ENCODE measurements around the gene AIG1.
"Not testable (repeated sequence)": the region's sequence is repeated elsewhere in the genome, so short reads cannot be mapped to it uniquely, and the experiment has no call there.

AIG1 gene

DNA sequence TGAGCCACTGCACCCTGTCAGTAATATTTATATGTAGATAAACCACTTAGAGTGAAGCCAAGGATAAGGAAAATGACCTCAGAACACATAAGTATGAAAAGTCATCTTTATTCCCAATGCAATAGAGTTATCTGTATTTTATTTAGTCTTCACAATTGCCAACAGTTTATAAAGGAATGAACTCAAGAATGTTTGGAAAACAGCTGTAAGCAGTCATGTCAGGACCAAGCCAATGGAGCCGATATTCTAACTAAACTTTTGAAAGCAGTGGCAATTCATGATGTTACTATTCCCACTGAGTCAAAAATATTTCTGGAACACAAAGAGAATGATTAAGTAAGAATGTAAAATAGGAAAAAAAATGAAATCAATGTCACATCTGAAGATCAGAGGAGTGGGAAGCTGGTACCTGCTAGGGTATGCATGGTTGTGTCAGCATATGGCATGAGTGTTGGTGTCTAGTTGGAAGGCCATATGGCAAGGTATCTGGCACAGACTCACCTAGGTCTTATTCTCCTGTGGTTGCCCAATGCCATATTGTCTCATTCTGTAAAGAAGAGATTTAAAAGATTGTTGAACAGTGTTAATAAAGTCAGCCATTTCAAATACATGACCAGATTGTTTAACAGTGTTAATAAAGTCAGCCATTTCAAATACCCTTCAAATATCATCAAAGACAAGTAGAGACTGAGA, 271.6 kb downstream of the AIG1 start:
- DNase-seq (ENCODE audit: low read depth): no peak

DNA sequence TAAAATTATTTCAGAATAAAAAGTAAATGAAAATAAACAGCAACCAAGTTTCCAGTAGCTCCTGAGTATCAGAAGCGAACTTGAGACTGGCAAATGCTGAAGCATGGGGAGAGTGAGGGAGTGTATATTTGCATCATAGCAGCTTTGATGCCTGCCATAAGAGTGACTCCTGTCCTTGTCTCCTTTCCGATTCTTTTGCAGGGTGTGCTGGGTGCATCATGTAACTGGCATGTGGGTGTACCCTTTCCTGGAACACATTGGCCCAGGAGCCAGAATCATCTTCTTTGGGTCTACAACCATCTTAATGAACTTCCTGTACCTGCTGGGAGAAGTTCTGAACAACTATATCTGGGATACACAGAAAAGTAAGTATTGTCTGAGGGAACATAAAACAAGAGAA, 272.4 kb downstream of the AIG1 start:
- DNase-seq (ENCODE audit: low read depth): no peak

DNA sequence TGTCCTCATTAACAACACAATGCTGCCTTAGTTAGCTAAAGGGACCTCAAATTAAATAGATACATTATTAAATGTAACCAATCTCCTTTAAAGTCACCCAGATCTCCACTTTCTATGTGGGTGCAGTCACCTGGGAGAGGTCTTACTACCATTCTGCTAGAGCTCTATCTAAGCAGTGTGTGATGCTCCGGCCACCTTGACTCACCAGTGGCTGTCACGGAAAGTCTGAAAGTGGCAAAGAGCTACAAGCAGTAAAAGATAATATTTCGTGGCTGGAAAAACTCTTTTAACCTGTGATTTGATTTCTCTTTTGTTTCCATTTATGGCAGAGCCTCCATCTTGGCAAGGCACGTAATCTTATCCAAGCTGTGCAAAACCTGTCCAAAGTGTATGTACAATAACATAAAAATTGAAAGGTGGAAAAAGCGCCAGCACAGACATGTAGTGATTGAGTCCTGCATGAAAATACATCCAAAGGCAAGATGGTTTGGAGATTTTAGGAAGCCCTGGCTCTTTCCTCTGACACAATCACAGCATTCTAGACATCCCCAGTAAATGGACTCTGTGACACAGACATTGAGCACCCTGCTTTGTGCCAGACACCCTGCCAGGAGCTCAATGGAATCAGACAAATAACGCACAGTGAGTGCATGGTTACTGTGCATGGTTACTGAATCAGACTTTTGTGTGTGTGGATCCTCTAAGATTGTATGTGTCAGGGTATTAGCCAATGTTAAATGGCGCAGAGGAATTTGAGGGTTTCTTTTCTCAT, 273.2 kb downstream of the AIG1 start:
- no peak for DNase-seq (ENCODE audit: low read depth)

DNA sequence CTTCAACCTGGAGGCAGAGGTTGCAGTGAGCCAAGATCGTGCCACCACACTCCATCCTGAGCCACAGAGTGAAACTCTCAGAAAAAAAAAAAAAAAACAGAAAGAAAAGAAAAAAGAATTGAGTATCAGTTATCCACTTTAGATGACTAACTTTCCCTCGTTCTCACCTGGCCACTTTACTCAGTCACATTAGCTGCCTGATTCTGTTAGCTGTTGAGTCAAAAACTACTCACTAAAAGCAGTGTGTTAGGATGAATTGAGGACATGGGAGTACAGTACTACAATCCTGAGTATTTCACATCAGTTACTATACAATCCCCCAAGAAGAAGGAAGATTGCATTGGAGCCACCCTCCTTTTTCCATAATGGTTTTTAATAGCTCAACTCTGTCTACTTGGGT, 275.2 kb downstream of the AIG1 start:
- DNase-seq (ENCODE audit: low read depth): no peak

DNA sequence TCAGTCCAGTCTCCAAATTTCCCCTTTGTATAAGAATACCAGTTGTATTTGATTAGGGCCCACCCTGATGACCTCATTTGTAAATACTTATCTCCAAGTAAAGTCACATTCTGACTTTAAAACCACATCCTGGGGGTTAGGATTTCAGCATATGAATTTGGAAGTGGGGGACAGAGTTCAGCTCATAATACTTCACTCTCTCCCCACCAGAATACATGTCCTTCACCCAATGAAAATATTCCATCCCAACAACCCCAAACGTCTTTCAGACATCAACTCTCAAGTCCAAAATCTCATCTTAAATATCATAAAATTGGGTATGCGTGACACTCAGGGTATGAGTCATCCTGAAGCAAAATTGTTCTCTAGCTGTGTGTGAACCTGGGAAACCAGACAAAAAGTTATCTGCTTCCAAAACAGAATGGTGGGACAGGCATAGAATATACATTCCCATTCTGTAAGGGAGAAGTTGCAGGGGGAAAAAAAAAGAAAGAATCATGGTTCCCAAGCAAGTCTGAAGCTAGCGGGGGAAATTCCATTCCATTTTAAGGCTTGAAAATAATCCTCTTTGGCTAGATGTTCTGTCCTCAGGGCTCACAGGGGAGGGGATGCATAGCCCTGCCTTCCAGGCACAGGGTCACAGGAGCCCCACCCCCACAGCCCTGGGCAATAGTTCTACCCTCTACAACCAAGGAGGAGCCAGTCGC, 275.9 kb downstream of the AIG1 start:
- DNase-seq (ENCODE audit: low read depth): no peak

DNA sequence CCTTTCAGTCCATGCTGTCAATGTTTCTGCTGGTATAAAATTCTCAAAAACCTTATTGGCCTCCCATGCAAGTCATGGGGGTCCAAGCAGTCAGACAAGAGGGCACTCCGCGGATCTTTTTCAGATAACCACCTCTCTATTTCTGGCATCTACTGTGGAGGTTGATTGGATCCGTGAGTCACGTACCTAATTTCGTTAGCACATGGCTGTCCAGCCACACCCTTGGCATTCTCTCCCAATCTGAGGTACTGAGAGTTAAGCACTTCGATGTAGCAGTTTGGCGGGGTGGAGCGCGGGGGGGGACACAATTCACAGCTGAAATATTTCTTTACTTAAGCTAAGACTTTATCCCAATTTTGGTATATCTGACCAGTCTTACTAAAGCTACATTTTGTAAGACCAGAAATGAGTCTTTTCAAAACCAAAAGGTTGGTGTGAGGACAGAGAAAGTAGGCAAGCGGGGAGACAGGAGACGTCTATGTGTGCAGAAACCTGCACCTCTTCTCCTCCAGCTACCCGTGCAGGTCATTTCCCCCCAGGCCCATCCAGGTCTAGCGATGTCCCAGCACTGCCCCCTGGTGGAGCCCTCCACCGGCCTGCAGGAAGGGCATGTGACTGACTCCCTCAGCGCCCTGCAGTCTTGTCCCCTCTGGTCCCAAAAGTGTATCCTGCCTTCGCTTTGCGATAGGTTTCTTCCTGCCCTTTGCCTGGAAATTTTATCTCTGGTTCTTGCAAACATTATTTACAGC, 276.7 kb downstream of the AIG1 start:
- peak; percentile 28 for DNase-seq (ENCODE audit: low read depth)

DNA sequence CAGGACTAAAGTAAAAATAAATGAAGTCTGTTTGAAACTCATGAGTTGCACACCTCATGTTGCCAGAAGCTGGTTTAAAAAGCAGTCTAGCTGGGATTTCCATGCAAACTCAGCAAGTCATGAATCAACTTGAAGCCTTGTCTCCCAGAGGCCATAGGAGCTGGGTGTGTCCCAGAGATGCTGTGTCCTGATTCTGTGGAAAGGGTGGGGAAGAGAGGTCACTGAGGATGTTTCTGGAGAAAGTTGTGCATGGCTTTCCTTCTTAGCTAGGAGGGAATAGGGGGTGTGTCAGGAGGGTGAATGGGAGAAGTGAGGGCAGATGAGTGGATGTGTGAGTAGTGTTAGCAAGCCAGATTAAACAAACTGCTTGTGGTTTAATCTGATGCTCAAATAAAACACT, 278.5 kb downstream of the AIG1 start:
- no peak for DNase-seq (ENCODE audit: low read depth)

DNA sequence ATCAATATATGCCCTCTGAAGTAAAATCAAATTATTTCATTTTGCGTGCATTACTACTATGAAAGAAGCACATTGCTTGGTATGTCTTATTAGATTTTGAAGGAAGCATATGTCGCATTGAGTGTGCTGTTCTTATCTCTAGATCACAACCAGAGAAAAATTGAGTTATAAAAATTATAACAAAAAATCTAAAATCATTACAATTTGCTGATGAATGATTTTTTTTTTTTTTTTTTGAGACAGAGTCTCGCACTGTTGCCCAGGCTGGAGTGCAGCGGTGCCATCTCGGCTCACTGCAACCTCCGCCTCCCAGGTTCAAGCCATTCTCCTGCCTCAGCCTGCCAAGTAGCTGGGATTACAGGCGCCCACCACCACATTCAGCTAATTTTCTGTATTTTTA, 284.8 kb downstream of the AIG1 start:
- DNase-seq (ENCODE audit: low read depth): not testable (repeated sequence)

DNA sequence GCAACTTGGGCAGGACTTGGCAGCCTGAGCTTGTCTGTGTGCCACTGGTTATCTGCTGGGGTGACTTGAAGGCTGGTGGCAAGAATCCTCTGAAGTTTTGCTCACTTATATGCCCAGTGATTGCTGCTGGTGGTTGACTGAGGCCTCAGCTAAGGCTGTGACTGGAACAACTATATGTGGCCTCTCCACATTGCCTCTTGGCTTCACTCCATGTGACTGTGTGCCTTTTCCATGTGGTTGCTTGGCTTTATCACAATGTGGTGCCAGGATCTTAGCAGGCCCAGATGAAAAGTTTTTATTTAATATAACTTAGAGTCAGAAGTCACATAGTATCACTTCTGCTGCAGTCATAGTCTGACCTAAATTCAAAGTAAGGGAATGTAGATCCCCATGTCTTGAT, 285.3 kb downstream of the AIG1 start:
- no peak for DNase-seq (ENCODE audit: low read depth)

DNA sequence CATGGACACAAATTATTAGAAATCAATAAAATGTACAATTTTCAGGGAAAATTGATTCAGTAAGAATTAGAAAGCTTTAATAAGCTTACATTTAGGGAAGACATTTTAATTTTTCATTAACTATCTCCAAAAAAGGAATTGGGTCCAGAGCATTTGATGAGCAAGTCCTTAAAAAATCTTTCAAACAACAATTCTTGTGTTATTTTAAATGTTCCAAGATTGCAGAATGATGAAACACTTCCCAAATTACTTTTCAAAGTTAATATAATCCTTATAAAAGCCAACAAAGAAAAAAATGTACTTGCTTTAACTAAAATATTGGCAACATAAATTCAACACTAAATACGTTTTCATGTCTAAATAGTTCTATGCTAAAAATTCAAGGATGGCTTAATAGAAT, 287.8 kb downstream of the AIG1 start:
- no peak for DNase-seq (ENCODE audit: low read depth)

DNA sequence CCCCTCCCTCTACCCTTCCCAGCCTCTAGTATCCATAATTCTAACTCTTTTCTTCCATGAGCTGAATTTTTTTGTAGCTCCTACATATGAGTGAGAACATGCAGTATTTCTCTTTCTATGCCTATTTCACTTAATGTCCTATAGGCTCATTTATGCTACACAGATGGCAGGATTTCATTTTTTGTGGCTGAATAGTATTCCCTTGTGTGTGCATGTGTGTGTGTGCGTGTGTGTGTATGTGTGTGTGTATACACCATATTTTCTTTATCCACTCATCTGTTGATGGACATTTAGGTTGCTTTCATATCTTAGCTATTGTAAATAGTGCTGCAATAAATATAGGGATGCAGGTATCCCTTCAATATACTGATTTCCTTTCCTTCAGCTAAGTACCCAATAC, 288.8 kb downstream of the AIG1 start:
- DNase-seq (ENCODE audit: low read depth): no peak

DNA sequence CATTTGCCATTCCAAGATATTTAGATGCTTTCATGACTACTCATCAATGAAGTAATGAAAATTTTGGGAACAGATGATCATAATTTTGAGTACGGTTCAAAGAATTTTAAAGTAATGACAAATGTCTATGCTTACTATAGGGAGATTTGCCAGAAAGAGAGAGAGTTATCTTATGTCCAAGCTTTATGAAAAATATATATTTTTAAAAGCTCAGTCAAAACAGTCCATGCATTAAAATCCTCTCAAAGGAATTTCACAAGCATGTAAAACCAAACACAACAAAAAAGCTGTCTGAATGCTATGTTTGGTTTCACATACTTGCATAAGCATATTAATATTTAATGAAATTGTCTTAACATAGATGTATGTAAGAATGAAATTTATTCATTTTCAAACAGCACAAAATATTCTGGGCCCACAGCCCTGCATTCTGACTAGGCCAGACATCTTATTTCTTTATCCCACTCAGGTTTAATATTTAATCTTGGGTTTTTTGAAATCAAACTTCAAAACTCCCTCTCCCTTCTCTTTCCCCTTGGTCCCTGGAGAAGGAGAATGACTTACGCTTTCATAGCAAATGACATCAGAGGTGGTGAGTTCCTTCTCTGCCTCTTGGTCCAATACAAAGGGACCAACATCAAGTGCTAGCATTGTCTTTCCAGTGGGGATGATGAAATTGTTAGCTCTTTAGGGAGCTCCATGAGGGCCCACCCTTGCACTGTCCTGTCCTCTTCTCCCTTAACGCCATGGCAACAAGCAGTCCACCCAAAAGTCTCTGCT, 295.6 kb downstream of the AIG1 start:
- no peak for DNase-seq (ENCODE audit: low read depth)

DNA sequence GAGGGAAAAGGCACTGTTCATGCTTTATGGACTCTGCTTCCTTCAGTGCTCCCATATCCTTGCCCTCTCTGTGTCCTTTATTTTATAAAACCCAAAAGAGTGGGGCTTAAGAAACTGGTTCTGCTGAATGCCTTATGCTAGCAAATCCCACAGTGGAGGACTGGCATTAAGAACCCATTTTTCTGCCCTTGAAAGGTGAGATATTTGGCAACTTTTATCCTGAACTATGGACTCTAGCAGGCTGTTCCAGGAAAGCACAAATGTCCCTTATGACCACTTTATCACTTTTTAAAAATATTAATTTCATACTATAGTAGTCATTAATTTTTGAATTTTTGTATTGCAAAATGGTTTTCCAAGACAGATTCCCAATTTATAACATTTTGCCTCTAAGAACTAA, 296.5 kb downstream of the AIG1 start:
- no peak for DNase-seq (ENCODE audit: low read depth)

DNA sequence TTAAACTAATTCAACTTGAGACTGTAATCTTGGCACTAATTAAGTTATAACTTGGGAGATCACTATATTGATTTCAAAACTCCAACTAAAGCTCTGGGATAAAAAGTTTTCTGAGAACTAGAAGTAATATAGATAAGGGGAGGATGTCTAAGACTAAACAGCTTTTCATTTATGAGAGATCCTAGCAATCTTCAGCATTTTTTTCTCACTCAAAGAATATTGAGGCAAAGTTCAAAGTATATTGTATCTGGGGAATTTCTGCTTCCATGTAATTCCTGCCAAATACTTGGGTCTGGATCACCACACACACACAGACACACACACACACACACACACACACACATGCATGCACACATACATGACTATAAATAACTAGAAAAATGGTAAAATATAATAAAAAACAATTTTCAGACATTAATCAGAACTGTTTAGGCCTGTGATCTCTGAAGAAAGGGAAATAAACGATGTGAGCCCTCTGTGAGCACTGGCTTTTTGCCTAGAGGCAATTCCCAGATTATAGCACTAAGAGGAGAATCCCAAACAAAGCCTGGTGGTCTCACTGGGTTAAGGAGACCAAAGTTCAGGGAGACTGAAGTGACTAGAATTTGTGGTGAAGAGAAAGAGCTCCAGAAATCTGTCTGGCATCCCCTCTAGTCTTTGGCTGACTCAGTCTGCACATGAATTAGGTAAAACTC, 297.0 kb downstream of the AIG1 start:
- no peak for DNase-seq (ENCODE audit: low read depth)

DNA sequence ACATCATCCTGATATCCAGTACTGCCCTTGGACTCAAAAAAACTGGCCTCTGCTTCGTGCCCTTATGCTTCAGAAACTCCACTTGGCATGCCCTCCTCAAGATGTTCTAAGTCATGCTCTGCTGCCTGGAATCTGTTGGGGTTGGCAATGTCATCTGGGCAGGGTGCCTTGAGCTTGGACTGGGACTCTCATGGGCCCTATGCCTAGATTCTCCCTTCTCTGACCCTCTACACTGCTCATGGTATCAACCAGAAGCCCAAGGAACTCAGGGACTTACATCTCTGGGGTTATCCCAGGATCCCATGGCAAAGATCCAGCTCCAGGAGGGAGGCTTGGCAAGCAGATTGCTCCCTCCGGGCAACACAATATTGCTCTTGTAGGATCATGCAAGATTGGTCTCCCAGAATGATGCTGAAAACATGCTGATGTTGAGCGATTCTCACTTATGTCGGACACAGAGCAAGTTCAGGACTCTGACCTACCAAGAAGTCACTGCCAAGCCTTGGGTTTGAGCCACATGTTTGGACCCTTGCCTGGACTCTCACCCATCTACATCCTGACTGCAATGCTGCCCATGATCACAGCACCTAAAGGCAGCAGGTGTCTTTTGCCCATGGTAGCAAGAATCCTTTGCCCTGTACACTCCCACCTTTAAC, 301.0 kb downstream of the AIG1 start:
- DNase-seq (ENCODE audit: low read depth): no peak

DNA sequence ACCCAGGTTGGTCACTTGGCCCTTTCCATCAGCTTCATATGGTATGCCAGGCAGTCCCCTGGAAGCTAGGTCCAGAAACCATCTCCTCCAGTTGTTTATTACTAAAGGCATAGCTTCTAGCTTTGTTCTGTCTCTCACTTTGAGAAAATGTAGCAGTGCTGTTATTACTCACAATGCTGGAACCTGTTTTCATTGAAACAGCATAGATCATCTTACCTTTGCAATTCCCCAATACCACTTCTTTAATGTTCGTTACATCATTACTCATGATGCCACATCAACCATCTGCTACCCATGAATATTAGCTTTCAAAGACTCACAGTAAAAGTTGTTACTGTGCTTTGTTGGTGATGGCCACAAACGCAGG, 301.5 kb downstream of the AIG1 start:
- DNase-seq (ENCODE audit: low read depth): no peak

DNA sequence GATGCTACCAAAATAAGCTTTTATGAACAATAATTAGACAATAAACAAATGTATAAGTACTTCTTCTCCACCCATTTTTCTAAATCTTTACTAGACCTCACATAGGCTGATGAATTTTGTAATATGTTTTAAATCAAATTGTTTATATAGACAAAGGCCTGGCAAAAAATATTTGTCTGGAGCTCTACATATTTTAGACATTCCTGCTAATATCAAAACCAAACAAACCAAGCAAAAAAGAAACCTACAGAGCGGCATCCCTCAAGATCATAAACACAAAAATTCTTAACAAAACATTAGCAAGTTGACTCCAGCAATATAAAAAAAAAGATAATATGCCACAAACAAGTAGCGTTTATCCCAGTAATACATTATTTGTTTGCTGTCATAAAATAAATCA, 302.6 kb downstream of the AIG1 start:
- DNase-seq (ENCODE audit: low read depth): no peak

DNA sequence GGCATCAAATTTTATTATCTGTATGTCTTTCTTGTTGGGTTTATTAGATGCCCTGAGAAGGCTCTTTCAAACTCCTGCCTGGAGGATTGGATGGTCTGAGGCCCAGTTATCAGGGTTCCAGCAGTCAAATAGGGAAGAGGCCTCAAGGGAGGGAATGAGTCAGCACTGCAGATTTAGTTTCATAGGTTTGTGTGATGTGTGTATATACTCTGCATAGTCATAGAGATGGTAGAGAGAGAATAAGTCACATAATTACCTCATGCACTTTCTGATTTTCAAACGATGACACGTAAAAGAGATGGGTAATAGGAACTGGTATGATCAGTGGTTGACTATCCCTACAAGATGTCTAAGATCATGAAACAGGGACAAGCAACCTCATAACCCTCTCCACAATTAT, 307.7 kb downstream of the AIG1 start:
- DNase-seq (ENCODE audit: low read depth): no peak

DNA sequence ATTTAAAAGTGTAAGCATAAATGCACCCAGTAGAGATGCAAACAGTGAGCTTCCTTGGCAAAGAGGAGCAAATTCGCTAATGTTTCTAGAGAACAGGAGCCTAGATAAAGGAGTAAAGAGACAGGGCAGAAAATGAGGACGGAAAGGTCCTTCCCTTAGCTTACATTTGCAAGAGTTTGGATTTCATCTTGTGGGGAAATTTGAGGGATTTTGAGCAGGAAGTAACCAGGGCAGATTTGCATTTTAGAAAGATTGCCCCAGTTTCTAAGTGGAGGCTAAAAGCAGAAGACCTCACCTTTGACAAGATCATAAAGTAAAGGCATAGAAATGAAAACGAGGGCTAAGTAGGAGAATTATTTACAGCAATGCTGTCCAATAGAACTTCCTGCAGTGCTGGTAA, 309.3 kb downstream of the AIG1 start:
- DNase-seq (ENCODE audit: low read depth): no peak

DNA sequence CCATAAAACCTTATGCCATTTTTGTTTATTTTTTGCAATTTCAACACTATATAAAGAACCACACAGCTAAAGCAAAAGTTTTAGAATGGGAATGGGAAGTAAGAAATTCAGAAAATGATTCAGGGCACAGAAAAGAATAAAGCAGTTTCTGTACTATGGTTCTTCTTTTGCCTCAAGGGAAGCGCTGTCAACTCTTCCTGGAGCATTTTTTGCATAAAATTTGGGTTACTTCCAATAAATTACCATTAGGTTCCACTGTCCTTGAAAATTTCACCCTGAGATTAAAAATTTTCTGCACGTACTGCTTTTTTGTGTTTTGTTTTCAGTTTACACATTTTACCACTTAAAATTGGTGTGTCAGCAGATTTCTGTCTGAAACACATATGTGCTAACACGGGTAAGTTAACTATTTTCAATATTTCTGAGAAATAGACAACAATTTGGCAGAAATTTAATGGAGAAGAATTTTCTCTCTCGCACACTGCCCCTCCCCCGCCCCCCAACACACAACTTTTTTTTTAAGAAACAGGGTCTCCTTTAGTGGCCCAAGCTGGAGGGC, 310.2 kb downstream of the AIG1 start:
- no peak for DNase-seq (ENCODE audit: low read depth)
